Coronary artery (tissue), 2 donors: ENCODE measurements around the gene AKT1.

Experiments used
- DNase-seq: peaks from one replicate; pipeline ENCODE4 v3.0.0-alpha.2; 2017; ENCODE audit warnings: low spot score
- H3K27ac ChIP-seq, 2 donors: fragments of 200-600 bp; sonication (generic); one replicate each; pipeline ENCODE4 v1.5.1; 2016 to 2019
- H3K4me3 ChIP-seq: fragments of 200-600 bp; sonication (generic); 2 replicates; pipeline ENCODE4 v1.5.1; 2016; ENCODE audit warnings: mild to moderate bottlenecking, moderate library complexity
- CTCF ChIP-seq: fragments of 200-600 bp; sonication (generic); IDR thresholded peaks from one replicate; pipeline ENCODE4 v1.5.1; 2019; ENCODE audit warnings: antibody characterized with exemption

Gene AKT1

GRCh38 chr14:104741803-104742251, 53.7 kb downstream of the AKT1 start:
- no peak for TF ChIP-seq CTCF
- Histone ChIP-seq H3K27ac (no peak overlapping the region), H3K4me3 (no peak overlapping the region)
- DNase-seq, result no peak

GRCh38 chr14:104741108-104741802, 54.3 kb downstream of the AKT1 start:
- Histone ChIP-seq H3K27ac (no peak overlapping the region), H3K4me3 (no peak overlapping the region)
- no peak for TF ChIP-seq CTCF
- DNase-seq, result no peak

- DNase-seq, result no peak
- Histone ChIP-seq H3K27ac (no peak overlapping the region), H3K4me3 (no peak overlapping the region)
- TF ChIP-seq CTCF, result no peak
These were observed 55.7 kb downstream of the AKT1 start for GRCh38 chr14:104739546-104740516.

- TF ChIP-seq CTCF, result no peak
- Histone ChIP-seq H3K27ac (no peak overlapping the region), H3K4me3 (no peak overlapping the region)
- DNase-seq, result no peak
These were observed 56.5 kb downstream of the AKT1 start for GRCh38 chr14:104739026-104739425.

GRCh38 chr14:104738375-104739019, 57.1 kb downstream of the AKT1 start:
- DNase-seq, result no peak
- Histone ChIP-seq H3K4me3 (no peak overlapping the region), H3K27ac (peak overlapping the region in 1 of 2 donors; percentile 13)
- TF ChIP-seq CTCF, result no peak

GRCh38 chr14:104735830-104736642, 59.5 kb downstream of the AKT1 start:
- Histone ChIP-seq H3K4me3 (peak overlapping the region; percentile 41), H3K27ac (peak overlapping the region; percentile 80 to 94)
- DNase-seq, result peak; percentile 98
- no peak for TF ChIP-seq CTCF
